Hematopoietic multipotent progenitor cell treated with erythropoietin and hydrocortisone succinate and interleukin-3 and kit ligand, for 4 days (in vitro differentiated cells): Measurements from ENCODE around the gene RGS17.
"Not testable (repeated sequence)": the region's sequence is repeated elsewhere in the genome, so short reads cannot be mapped to it uniquely, and the experiment has no call there.

Source experiments
- DNase-seq: peaks from one replicate; pipeline ENCODE4 v3.0.0-alpha.2; 2015

RGS17 gene

GRCh38 chr6:153123801-153124200, 7.3 kb downstream of the RGS17 start:
- DNase-seq = peak; percentile 77

- no peak for DNase-seq
Observed at GRCh38 chr6:153121311-153121710, 9.8 kb downstream of the RGS17 start.

GRCh38 chr6:153117986-153118879, 12.8 kb downstream of the RGS17 start:
- peak; percentile 71 for DNase-seq

- not testable (repeated sequence) for DNase-seq
Observed at GRCh38 chr6:153111082-153111481, 20.0 kb downstream of the RGS17 start.

- not testable (repeated sequence) for DNase-seq
Observed at GRCh38 chr6:153110612-153111011, 20.5 kb downstream of the RGS17 start.

GRCh38 chr6:153108315-153108714, 22.8 kb downstream of the RGS17 start:
- no peak for DNase-seq

GRCh38 chr6:153106021-153106420, 25.1 kb downstream of the RGS17 start:
- DNase-seq = no peak

GRCh38 chr6:153104220-153104619, 26.9 kb downstream of the RGS17 start:
- DNase-seq = no peak

GRCh38 chr6:153103319-153103655, 27.8 kb downstream of the RGS17 start:
- no peak for DNase-seq

- DNase-seq = no peak
Observed at GRCh38 chr6:153102605-153103318, 28.3 kb downstream of the RGS17 start.

- peak; percentile 64 for DNase-seq
Observed at GRCh38 chr6:153101461-153101860, 29.6 kb downstream of the RGS17 start.

GRCh38 chr6:153099636-153100035, 31.4 kb downstream of the RGS17 start:
- no peak for DNase-seq

GRCh38 chr6:153096792-153097191, 34.3 kb downstream of the RGS17 start:
- DNase-seq = no peak

GRCh38 chr6:153096031-153096430, 35.1 kb downstream of the RGS17 start:
- no peak for DNase-seq

GRCh38 chr6:153092082-153093013, 38.7 kb downstream of the RGS17 start:
- peak; percentile 11 for DNase-seq

- no peak for DNase-seq
Observed at GRCh38 chr6:153090241-153090930, 40.7 kb downstream of the RGS17 start.

GRCh38 chr6:153088796-153089195, 42.3 kb downstream of the RGS17 start:
- DNase-seq = no peak

GRCh38 chr6:153087436-153087835, 43.6 kb downstream of the RGS17 start:
- no peak for DNase-seq

- no peak for DNase-seq
Observed at GRCh38 chr6:153086225-153086990, 44.7 kb downstream of the RGS17 start.

- DNase-seq = no peak
Observed at GRCh38 chr6:153085239-153085638, 45.8 kb downstream of the RGS17 start.

- DNase-seq = no peak
Observed at GRCh38 chr6:153084393-153084792, 46.7 kb downstream of the RGS17 start.

- DNase-seq = no peak
Observed at GRCh38 chr6:153083869-153084268, 47.2 kb downstream of the RGS17 start.
